Brain microvascular endothelial cell (primary cell): ENCODE data around the gene PIGW.
A peak's percentile ranks its signal among the peaks of the same experiment; 100 is the strongest.

Experiments used
- DNase-seq: peaks from one replicate; pipeline ENCODE4 v3.0.0-alpha.2; 2020
- H3K27ac ChIP-seq: fragments of 250-450 bp; sonication (Bioruptor Pico); 2 replicates; pipeline ENCODE4 v1.5.1; 2020; ENCODE audit warnings: mild to moderate bottlenecking, moderate library complexity
- H3K27me3 ChIP-seq: fragments of 250-450 bp; sonication (Bioruptor Pico); replicated peaks from 2 replicates; pipeline ENCODE4 v1.5.1; 2020; ENCODE audit warnings: mild to moderate bottlenecking
- H3K36me3 ChIP-seq: fragments of 250-450 bp; sonication (Bioruptor Pico); replicated peaks from 2 replicates; pipeline ENCODE4 v1.5.1; 2020; ENCODE audit warnings: mild to moderate bottlenecking
- H3K4me3 ChIP-seq: 2 replicates; pipeline ENCODE4 v1.5.1; 2011; ENCODE audit warnings: low read depth, mild to moderate bottlenecking, control low read depth, low read length, moderate library complexity
- in situ Hi-C: cut with HindIII; loops from 2 replicates; pipeline ENCODE4 v1.10.0; 2017; ENCODE audit warnings: low sequenced_read_pairs, low pct_ligation_motif_present
- TF ChIP-seq, protein P1 (sequence below): IDR thresholded peaks from 2 replicates; pipeline ENCODE4 v1.5.1; 2011; ENCODE audit warnings: low read depth, mild to moderate bottlenecking, moderate library complexity, low read length, control low read depth, inconsistent platforms; ENCODE audit errors: missing control alignments

The PIGW gene, protein sequence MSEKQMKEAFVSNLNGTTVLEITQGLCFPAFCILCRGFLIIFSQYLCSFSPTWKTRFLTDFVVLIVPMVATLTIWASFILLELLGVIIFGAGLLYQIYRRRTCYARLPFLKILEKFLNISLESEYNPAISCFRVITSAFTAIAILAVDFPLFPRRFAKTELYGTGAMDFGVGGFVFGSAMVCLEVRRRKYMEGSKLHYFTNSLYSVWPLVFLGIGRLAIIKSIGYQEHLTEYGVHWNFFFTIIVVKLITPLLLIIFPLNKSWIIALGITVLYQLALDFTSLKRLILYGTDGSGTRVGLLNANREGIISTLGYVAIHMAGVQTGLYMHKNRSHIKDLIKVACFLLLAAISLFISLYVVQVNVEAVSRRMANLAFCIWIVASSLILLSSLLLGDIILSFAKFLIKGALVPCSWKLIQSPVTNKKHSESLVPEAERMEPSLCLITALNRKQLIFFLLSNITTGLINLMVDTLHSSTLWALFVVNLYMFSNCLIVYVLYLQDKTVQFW

DNA sequence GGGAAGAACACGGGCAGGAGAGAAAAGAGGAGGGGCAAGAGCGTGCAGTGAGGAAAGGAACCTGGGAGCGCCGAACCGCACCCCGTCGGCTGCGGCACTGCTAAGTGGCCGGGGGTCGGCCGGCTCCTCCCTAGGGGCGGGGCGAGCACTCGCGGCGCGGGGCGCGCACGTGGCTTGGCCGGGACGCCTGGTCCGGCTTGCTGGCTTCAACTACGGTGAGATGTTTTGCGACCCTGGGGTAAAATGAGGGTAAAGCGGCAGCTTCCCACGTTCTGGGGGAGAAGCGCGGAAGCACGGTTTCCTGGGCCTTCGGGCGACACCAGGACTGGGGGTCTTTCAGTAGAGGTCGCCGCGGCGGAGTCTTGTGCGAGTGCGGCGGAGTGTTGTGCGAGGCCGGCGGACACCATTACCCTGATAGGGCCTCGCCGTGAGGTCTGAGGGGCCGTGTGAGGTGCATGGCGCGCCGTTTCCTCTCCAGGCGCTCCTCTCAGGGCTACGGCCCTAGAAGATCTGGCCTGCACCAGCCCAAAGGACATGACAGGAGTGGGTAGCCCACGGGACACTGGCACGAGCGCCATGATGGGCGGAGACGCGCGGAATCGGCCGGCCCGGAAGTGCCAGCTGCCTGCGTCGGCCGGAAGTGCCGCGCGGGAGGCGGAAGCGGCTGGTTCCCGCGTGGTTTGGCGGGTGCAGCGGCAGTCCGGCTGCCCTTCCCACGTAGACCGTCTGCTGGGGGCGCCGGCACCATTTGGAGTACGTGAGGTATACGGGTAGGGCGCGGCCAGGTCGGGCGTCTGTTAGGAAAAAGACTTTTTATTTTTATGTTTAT is at the start of gene PIGW, which contains the start of gene MYO19:
Gene PIGW, plus strand, starts transcription at position 148 of the 829 bp plus-strand sequence. CDS start 2,115 bp downstream, outside the sequence.
Gene MYO19, minus strand, starts transcription at position 29 of the 829 bp plus-strand sequence. CDS start 2,330 bp downstream, outside the sequence.
- H3K4me3 ChIP-seq = peak within 1 kb of the TSS; percentile 93
- in situ Hi-C loops = no loop called here

DNA sequence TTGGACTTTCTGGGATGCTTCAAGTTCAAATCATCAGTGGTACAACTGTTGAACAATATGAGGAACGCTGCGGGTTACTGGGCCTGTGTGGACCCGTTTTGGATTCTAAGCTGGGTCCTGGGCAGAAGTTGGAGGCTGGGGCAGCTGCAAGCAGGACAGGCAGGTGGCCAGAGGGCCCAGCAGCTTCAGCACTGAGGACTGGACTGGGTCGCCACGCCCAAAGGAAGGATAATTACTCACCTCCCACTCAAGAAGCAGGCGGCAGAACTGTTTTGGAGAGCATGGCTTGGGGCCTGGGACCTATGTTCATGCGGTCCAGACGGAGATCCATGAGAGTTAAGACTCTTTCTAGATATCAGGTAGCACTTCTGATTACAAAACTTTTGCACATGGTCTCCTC is 49.8 kb upstream of the PIGW start:
- Histone ChIP-seq H3K27me3 (peaks cover 6% of the 10 kb centered on the region), H3K36me3 (no peaks in the 10 kb centered on the region), H3K27ac (no peak overlapping the region), H3K4me3 (no peak overlapping the region)
- in situ Hi-C loops = no loop called here
- TF ChIP-seq, protein P1, sequence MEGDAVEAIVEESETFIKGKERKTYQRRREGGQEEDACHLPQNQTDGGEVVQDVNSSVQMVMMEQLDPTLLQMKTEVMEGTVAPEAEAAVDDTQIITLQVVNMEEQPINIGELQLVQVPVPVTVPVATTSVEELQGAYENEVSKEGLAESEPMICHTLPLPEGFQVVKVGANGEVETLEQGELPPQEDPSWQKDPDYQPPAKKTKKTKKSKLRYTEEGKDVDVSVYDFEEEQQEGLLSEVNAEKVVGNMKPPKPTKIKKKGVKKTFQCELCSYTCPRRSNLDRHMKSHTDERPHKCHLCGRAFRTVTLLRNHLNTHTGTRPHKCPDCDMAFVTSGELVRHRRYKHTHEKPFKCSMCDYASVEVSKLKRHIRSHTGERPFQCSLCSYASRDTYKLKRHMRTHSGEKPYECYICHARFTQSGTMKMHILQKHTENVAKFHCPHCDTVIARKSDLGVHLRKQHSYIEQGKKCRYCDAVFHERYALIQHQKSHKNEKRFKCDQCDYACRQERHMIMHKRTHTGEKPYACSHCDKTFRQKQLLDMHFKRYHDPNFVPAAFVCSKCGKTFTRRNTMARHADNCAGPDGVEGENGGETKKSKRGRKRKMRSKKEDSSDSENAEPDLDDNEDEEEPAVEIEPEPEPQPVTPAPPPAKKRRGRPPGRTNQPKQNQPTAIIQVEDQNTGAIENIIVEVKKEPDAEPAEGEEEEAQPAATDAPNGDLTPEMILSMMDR = no peak
- no peak for DNase-seq

More for the DNA sequence above, at the start of gene PIGW, which contains the start of gene MYO19:
- no peaks in the 10 kb centered on the region for H3K27me3 ChIP-seq
- TF ChIP-seq, protein P1 = no peak
- H3K27ac ChIP-seq = peak within 1 kb of the TSS; percentile 92
- DNase-seq = peak; percentile 80
- peaks cover 13% of the 10 kb centered on the region for H3K36me3 ChIP-seq

DNA sequence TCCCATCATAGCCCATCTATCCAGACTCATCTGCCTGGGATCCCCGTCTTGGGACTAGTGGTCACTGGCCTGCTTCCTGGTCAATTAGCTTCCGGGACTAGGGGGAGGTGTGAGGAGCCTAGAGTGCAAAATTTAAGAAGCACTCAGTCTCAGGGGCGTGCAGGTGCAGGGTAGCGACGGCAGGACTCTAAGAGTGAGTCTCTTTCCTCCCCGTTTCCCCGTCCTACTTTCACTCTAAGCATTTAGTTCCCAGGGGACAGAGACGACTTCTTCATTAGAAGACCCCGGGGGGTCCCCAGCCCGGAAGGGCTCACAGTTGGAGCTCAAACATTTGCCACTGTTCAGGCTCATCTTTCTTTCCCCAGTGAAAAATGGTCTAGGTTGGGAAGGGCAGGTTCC is 49.0 kb upstream of the PIGW start:
- in situ Hi-C loops = no loop called here
- H3K4me3 ChIP-seq = peak overlapping the region; percentile 79
- DNase-seq = no peak
- H3K27me3 ChIP-seq = peaks cover 6% of the 10 kb centered on the region
- TF ChIP-seq, protein P1 = no peak
- H3K27ac ChIP-seq = no peak overlapping the region
- no peaks in the 10 kb centered on the region for H3K36me3 ChIP-seq

DNA sequence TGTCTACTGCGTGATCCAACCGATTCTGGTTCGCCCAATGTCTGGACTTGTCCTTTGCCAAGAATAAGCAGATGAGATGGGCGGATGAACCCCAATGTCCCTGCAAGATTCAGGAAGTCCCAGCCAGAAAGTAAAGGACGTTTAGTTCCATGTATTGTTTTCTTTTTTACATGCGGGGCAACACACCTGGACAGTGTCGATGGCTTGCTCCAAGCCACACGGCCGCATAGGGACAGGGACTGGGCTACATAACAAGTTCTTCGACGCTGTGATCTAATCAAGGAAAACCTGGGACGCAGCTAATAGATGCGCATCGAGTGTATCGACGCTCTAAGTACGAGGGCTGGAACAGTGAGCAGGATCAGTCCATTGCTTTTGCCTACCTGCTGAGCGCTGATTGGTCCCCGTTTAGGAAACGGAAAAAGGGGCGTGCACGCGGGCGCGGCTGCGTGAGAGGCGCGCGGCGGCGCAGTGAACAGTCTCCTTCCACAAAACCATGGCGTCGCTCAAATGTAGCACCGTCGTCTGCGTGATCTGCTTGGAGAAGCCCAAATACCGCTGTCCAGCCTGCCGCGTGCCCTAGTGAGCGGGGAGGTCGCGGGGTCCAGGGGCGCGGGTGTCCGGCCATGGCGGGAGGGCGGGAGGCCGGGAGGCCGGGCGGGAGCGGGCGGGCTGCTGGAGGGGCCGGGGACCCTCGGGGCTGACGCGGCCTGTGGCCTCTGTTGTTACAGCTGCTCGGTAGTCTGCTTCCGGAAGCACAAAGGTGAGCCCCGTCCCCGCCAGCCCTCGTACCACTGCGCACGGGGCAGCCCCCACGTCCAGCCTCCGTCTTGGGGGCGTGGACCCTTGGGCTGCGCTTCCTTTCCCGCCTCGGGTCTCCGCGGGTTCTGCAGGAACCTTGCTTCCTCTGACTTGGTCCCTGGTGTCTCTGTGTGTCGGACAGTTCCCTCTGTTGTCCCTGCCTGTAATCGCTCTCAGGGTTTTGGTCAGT is 48.3 kb upstream of the PIGW start, which contains the start of gene ZNHIT3:
Gene ZNHIT3, plus strand, starts transcription at position 478 of the 991 bp plus-strand sequence. Its CDS starts 19 bp downstream, at position 497.
- H3K4me3 ChIP-seq = peak within 1 kb of the TSS; percentile 79
- H3K36me3 ChIP-seq = no peaks in the 10 kb centered on the region
- peak; percentile 92 for DNase-seq
- no peak within 1 kb of the TSS for H3K27ac ChIP-seq
- peaks cover 6% of the 10 kb centered on the region for H3K27me3 ChIP-seq
- TF ChIP-seq, protein P1 = no peak
- in situ Hi-C loops = no loop called here

DNA sequence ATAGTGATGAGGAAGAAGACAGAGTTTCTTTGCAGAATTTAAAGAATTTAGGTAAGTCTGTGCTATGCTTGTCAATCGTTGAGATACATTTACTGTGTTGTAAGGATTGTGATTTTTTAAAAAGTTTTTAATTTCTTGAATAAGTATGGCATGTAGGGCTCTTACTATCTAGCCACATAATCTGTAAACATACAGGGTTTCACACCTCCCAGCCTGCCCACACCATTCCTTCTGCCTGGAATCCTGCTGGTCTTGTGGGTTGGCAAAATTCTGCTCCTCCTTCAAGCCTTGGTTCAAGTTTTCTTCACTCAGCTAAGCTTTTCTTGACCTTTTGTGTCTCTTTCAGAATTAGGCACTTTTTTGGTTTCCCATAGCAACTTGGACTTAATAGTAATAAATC is 40.8 kb upstream of the PIGW start:
- TF ChIP-seq, protein P1 = no peak
- Histone ChIP-seq H3K36me3 (peaks cover 30% of the 10 kb centered on the region), H3K4me3 (no peak overlapping the region), H3K27ac (no peak overlapping the region), H3K27me3 (no peaks in the 10 kb centered on the region)
- no peak for DNase-seq
- in situ Hi-C loops = no loop called here
